ENCODE data around the gene SPSB1. TPM values are rescaled to one million over a fixed set of nuclear protein-coding genes. Genes with fewer than 3 reads are reported as not detected.

SPSB1 gene
- polyA plus RNA-seq, 4 donors, result 11.6 to 14.5 (median 12.6) TPM

DNA sequence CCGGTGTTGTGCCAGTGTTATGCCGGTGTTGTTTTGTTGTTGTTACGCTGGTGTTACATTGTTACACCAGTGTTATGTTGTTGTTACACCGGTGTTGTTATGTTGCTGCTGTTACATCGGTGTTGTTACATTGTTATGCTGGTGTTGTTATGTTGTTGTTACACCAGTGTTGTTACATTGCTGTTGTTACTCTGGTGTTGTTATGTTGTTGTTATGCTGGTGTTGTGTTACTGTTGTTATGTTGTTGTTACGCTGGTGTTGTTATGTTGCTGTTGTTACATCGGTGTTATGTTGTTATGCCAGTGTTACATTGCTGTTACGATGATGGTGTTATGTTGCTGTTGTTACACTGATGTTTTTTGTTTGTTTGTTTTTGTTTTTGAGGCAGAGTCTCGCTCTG, 34.1 kb upstream of the SPSB1 start:
- DNase-seq (ENCODE audit: low read depth in 4 of 4, low spot score in 3 of 4), result no peak

DNA sequence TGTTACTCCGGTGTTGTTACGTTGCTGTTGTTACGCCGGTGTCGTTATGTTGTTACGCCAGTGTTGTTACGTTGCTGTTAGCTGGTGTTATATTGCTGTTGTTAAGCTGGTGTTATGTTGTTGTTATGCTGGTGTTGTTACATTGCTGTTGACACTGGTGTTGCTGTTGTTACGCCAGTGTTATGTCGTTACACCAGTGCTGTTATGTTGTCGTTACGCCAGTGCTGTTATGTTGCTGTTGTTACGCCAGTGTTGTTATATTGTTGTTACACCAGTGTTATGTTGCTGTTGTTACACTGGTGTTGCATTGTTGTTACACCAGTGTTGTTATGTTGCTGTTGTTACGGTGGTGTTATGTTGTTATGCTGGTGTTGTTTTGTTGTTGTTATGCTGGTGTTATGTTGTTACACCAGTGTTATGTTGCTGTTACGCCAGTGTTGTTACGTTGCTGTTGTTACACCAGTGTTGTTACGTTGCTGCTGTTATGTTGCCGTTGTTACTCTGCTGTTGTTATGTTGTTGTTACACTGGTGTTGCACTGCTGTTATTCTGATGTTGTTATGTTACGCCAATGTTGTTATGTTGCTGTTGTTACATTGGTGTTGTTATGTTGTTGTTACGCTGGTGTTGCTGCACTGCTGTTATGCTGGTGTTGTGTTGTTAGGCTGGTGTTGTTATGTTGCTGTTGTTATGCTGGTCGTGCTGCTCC, 32.5 kb upstream of the SPSB1 start:
- no peak for DNase-seq (ENCODE audit: low read depth in 4 of 4, low spot score in 3 of 4)

DNA sequence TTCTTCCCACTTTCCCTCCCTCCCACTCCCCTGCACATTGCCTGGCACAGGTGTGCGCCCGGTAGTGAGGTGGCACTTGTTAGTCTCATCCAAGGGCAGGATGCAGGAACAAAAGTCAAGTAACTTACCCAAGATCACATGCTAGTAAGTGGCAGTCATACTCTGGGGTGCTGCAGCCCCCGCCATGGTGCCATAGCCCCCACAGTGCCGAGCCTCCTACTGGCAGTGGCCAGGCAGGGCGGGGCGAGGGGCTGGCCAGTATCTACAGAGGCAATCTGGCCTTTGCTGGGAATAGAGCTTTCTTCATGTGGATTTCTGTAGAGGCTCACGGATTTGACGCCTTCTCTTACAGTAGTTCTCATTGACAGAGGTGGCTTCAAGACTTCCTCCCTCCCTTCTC, 31.2 kb upstream of the SPSB1 start:
- no peak for DNase-seq (ENCODE audit: low read depth in 4 of 4, low spot score in 3 of 4)

DNA sequence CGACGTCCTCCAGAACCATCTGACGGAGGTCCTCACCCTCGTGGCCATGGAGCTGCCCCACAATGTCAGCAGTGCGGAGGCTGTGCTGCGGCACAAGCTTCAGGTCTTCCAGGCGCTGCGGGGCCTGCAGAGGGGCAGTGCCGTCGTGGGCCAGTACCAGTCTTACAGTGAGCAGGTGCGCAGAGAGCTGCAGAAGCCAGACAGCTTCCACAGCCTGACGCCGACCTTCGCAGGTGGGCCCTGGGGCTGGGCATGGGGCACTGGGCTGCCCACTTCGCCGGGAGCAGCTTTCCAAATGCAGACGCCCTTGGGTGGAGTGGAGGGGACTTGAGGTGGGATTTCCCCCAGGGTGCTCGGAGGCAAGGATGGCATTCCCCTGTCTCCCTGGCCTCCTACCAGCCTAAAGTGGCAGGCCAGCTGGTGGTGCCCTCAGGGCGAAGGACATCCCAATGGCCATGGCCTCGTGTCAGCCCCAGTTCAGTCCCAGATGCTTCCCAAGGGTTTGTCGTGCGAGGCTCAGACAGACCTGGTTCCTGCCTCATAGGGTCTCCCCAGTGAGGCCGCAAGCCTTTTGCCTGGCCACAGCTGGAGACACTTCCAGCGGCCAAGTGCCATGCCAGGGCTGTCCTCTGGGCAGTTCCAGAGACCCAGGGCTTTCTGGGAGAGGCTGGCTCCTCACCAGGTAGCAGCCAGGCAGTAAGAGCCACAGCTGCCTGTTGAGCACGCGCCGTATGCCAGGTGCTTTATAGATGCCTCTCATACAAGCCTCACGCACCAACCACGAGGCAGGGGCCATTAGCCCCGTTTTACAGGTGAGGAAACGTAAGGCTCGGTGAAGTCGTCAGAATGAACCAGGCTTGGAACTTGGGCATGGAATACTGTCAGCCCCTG, 30.4 kb upstream of the SPSB1 start:
- no peak for DNase-seq (ENCODE audit: low read depth in 4 of 4, low spot score in 3 of 4)

DNA sequence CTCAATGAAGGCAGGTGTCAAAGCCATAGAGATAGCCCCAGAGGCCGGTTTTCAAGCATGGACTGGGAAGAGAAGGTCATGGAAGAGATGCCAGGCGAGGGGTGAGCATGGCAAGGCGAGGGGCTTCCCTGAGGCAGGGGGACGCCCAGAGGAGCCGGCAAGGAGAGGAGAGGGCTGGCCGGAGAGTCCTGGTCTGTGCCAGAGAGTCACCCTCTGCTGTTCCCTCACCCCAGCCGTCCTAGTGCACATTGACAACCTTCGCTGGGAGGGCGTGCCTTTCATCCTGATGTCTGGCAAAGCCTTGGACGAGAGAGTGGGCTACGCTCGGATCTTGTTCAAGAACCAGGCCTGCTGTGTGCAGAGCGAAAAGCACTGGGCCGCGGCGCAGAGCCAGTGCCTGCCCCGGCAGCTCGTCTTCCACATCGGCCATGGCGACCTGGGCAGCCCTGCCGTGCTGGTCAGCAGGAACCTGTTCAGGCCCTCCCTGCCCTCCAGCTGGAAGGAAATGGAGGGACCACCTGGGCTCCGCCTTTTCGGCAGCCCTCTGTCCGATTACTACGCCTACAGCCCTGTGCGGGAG, 29.3 kb upstream of the SPSB1 start:
- no peak for DNase-seq (ENCODE audit: low read depth in 4 of 4, low spot score in 3 of 4)

DNA sequence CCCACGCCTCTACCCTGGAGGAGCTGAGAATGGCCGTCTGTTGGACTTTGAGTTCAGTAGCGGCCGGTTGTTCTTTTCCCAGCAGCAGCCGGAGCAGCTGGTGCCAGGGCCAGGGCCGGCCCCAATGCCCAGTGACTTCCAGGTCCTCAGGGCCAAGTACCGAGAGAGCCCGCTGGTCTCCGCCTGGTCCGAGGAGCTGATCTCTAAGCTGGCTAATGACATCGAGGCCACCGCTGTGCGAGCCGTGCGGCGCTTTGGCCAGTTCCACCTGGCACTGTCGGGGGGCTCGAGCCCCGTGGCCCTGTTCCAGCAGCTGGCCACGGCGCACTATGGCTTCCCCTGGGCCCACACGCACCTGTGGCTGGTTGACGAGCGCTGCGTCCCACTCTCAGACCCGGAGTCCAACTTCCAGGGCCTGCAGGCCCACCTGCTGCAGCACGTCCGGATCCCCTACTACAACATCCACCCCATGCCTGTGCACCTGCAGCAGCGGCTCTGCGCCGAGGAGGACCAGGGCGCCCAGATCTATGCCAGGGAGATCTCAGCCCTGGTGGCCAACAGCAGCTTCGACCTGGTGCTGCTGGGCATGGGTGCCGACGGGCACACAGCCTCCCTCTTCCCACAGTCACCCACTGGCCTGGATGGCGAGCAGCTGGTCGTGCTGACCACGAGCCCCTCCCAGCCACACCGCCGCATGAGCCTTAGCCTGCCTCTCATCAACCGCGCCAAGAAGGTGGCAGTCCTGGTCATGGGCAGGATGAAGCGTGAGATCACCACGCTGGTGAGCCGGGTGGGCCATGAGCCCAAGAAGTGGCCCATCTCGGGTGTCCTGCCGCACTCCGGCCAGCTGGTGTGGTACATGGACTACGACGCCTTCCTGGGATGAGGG, 28.5 kb upstream of the SPSB1 start:
- no peak for DNase-seq (ENCODE audit: low read depth in 4 of 4, low spot score in 3 of 4)

DNA sequence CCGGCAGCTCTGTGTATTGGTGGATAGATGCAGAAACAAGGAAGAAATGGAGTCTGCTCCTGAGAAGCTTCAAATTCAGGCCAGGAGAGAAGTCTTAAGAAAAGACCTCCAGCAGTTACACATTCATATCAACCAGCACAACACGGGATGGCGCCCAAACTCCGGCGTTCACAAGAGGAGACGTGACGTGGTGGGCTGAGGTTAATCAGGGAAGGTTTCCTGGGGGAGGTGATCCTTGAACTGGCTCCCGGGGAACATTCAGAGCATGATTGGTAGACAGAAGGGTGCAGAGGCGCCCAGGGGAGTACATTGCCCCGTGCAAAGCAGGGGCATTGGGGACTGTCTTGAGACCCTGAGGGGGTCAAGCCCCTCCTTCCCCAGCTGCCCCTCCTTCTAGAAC, 27.7 kb upstream of the SPSB1 start:
- no peak for DNase-seq (ENCODE audit: low read depth in 4 of 4, low spot score in 3 of 4)

DNA sequence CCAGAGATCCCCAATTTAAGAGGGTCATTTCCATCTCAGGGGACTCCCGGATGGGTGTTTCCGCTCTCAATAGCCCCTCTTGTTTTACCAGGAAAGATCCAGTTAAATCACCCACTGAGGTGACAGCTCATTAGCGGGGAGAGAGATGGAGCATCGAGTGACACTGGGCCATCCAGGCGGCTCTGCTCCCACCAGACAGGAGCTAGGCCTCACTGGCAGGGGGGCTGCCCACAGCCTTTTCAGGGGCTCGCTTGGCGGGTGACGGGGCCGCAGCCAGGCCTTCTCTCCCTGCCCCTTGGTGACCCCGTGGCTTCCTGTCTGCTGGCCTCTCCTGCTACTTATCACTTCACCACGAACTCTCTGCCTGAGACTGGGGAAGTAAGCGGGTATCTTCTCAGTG, 26.7 kb upstream of the SPSB1 start:
- no peak for DNase-seq (ENCODE audit: low read depth in 4 of 4, low spot score in 3 of 4)

DNA sequence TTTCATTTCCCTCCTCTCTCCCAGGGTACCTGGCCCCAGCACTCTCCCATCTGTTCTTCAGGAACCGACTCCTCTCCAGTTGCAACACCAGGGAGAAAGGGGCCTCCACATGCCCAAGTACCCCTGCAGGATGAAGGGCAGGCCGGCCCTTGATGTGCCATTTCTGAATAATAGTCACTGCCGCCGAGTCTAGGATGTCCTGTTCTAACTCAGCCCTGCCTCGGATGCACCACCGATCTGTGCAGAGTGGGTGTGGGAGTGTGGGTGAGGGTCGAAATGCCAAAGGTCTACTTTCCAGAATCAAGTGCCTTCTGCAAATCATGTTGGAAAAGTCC, 25.4 kb upstream of the SPSB1 start:
- DNase-seq (ENCODE audit: low read depth in 4 of 4, low spot score in 3 of 4), result no peak

DNA sequence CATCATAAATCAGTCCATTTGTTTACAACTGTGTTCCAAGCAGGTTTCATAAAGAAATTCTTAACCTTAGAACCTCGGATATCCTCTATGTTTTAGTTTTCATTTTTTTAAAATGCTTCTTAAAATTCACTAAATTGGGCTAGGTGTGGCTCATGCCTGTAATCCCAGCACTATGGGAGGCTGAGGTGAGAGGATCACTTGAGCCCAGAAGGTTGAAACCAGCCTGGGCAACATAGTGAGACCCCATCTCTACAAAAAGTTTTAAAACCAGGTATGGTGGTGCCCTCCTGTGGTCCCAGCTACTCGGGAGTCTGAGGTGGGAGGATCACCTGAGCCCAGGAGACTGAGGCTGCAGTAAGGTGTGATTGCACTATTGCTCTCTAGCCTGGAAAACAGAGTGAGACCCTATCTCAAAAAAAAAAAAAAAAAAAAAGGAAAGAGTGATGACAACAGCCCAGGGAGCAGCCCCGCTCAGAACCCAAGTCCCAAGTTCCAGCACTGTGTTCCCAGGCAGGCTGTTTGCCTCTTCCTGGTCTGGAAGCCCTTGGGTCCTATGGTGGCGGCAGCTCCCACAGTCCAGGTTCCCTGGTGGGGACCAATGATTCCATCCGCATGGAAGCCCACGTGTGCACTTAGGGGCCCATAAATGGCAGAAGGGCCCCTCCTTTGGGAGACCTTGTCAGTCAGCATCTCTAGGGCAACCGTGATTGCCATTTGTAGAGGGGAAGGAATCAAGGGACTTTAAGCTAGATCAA, 24.7 kb upstream of the SPSB1 start:
- DNase-seq (ENCODE audit: low read depth in 4 of 4, low spot score in 3 of 4), result no peak

DNA sequence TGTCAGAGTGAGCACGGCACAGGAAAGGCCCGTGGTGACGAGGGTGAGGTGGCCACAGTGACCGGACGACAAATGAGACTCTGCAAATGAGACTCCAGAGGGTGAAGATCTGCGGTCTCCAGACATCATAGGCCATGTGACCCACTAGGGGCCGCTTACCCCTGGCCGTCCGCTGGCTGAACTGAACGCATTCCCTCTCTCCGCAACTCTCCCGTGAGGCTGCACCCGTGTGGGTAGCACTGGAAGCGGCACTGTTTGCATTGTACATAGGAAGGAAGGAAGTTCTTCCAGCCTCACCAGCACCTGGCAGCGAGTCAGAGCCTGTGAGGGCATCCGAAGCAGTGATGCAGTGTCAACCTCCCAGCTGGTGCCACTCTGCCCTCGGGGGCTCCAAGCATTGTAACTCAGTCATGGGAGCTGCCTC, 23.6 kb upstream of the SPSB1 start:
- DNase-seq (ENCODE audit: low read depth in 4 of 4, low spot score in 3 of 4), result no peak

DNA sequence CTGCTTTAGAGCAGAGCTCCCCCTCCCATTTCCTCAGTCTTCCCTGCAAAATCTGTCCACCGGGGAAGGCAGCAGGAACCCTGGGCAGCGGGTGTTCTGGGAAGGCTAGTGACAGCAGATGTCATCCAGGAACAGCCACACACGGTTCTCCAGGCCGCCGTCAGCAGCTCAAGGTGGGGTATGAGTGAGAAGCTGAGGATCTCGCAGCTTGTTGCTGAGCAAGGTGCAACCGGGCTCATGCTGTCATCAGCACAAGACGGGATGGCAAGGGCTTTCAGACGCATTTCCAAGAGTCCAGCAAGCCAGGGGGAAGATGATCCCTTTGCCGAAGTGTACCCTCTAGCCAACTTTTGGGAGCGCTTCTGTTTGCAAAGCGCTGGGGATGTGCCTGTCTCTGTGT, 23.0 kb upstream of the SPSB1 start:
- no peak for DNase-seq (ENCODE audit: low read depth in 4 of 4, low spot score in 3 of 4)

DNA sequence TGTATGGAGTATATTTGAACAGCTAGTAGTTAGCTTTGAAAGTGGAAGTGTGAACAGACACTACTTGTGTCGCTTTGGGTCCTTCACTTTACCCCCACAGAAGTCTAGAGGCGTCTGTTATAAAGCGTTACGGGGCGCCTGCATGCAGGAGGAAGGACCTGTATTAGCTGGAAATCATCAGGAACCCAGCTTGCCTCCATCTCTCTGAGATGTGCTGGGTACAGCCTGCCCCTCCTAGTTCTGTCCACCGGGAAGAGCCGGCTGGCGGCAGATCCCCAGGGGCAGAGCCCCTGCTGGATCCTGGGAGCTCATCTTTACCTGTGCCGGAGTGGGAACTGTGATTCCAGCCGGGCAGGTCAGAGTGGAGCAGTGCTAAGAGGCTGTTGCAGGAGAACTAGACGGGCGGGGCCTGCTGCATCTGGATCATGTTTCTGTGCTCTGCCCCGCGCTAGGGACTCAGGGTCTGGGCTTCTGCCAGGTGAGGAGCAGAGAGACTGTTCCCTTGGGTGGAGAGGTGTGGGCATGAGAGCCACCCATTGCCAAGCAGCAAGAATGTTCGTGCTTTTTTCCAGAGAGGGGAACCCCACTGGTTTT, 22.3 kb upstream of the SPSB1 start:
- no peak for DNase-seq (ENCODE audit: low read depth in 4 of 4, low spot score in 3 of 4)

DNA sequence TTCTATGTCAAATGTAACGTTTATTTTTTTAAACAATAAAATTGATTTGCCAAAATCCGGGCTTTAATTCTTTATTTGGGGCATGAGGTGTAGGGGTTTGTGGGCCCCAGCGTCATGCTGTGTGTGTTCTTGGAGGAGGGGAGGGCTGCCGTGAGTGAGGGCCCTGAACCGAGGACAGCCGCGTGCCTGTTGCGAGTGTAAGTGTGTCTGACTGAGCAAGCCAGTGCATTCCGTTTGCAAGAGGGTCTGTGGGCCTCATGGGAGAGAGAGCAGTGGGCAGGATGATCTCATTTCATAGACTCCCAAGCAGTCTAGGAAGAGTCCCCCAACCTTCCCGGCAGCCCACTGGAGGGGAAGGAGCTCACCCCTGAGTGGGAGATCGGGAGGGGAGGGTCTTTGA, 21.4 kb upstream of the SPSB1 start:
- no peak for DNase-seq (ENCODE audit: low read depth in 4 of 4, low spot score in 3 of 4)

DNA sequence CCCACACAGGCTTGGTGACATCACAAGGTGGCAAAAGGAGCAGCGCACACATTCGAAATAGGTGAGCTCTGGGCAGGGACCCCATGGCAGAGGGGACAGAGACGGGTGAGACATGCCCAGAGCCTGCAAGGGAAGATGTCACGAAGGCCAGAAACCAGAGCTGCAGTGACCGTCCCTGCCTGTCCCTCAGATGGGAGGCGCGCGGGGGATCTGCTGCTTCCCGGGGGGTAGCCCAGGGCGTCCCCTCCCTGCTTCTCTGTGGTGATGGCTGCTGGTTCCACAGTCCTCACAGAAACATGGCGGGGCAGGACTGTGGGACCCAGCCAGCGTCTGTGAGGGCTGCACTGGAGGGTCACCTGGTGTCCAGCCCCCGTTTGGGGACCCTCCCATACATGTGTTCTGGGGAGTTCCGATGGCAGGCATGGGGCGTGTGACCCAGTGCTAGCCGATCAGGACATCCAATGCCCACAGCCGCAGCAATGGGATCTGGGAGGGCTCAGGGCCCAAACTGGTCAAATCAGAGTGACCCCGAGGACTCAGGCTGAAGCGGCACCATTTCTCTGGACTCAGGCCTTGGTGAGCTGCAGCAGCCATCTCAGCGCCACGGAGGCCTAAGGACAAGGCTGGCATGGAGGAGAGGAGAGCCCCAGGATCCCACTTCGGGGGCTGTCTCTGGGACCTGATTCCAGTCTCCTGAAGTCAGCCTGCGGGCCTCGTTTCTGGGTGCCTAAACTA, 20.7 kb upstream of the SPSB1 start:
- no peak for DNase-seq (ENCODE audit: low read depth in 4 of 4, low spot score in 3 of 4)

DNA sequence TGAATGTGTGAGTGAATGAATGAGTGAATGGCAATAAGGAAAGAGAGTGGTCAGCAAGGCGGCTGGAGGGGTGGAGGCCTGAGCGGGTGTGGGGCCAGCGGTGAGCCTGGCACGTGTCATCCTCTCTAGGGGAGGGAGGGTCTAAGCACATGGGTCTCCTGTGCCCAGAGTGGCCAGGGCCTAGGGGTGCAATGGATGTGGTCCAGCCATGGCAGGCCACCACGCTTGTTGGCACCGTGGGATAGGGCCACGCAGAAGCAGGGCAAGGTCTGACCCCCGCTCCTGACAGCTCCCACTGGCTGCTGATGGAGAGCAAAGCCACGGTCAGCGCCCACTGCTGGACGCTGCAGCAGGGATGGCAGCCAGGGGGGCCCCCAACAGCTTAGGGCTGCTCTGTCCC, 19.5 kb upstream of the SPSB1 start:
- DNase-seq (ENCODE audit: low read depth in 4 of 4, low spot score in 3 of 4), result no peak

DNA sequence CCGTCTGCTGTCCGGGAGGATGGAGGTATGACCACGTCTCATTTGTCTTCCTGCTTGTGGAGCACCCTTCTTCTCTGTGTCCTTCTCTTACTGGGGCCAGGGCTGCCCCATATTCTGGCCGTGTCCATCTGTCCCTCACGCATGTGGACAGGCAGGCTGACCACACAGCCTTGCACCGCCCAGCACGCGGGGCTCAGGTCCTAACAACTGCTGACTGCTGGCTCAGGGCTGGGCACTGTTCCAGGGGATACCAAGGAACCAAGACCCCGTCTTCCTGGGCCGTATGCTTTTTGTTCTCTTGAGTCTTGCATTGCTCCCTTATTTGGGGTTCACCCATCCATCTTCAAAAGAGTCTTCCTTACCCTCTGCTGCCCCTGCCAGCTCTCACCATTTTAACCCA, 17.5 kb upstream of the SPSB1 start:
- no peak for DNase-seq (ENCODE audit: low read depth in 4 of 4, low spot score in 3 of 4)

DNA sequence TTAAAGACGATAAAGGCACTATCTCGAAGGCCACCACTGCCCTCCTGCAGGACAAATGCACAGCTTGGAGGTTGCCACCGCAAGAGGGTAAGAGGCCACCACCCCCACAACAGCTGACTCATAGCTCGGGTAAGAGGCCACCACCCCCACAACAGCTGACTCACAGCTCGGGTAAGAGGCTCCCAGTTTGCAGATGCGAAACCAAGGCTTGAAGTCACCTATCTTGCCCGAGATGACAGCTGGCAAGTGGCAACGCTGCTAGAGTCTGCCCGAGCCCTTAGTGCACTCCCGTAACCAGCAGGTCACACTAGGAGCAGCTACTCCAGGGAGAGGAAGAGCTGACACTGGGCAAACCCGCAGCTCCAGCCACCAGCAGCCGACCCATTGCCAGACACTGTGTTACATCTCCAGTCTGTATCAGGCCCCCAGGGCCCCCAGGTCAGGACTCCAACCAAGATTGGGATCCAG, 17.1 kb upstream of the SPSB1 start:
- no peak for DNase-seq (ENCODE audit: low read depth in 4 of 4, low spot score in 3 of 4)

DNA sequence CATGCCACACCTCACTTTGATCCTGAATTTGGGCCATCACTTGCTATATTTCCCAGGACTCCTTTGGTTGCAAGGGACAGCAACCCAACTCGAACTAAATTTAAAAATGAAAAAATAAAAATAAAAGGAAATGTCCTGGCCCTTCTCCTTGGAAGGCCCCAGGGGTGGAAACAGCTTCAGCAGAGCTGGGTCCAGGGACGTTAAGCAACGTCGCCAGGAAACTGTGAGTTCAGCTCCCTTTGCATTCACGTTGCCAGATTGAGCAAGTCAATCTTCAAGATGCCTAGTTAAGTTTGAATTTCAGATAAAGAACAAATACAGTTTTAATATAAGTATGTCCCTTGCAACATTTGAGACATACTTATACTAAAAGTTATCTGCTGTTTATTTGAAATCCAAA, 14.6 kb upstream of the SPSB1 start:
- DNase-seq (ENCODE audit: low read depth in 4 of 4, low spot score in 3 of 4), result no peak
